ENCODE data around the gene MKS1.

The MKS1 gene

GRCh38 chr17:58186591-58186990 lies 32.5 kb downstream of the MKS1 start:
- Histone ChIP-seq H3K36me3 (ENCODE audit: insufficient read depth, low read length) (no peaks in the 10 kb centered on the region), H3K27ac (ENCODE audit: low read depth, low read length) (no peak overlapping the region)

GRCh38 chr17:58184986-58185761 lies 33.9 kb downstream of the MKS1 start:
- no peak overlapping the region for H3K27ac ChIP-seq (ENCODE audit: low read depth, low read length)
- peaks cover 12% of the 10 kb centered on the region for H3K4me1 ChIP-seq (ENCODE audit: control insufficient read depth, insufficient read depth, low read length, unreplicated experiment)
- H3K79me2 ChIP-seq (ENCODE audit: control insufficient read depth, insufficient read depth, low read length, unreplicated experiment), result no peaks in the 10 kb centered on the region
- H3K27me3 ChIP-seq (ENCODE audit: insufficient read depth, low read length), result peaks cover 52% of the 10 kb centered on the region
- H3K36me3 ChIP-seq (ENCODE audit: insufficient read depth, low read length), result no peaks in the 10 kb centered on the region
- H3K4me3 ChIP-seq (ENCODE audit: low read depth, low read length), result no peak overlapping the region
- no peak overlapping the region for H2AFZ ChIP-seq (ENCODE audit: low read length, unreplicated experiment)

More at GRCh38 chr17:58186591-58186990, 32.5 kb downstream of the MKS1 start:
- Histone ChIP-seq H3K4me3 (ENCODE audit: low read depth, low read length) (no peak overlapping the region), H3K27me3 (ENCODE audit: insufficient read depth, low read length) (peaks cover 51% of the 10 kb centered on the region), H3K4me1 (ENCODE audit: control insufficient read depth, insufficient read depth, low read length, unreplicated experiment) (peaks cover 14% of the 10 kb centered on the region), H3K79me2 (ENCODE audit: control insufficient read depth, insufficient read depth, low read length, unreplicated experiment) (no peaks in the 10 kb centered on the region), H2AFZ (ENCODE audit: low read length, unreplicated experiment) (no peak overlapping the region)

GRCh38 chr17:58184308-58184985 lies 34.6 kb downstream of the MKS1 start:
- no peaks in the 10 kb centered on the region for H3K79me2 ChIP-seq (ENCODE audit: control insufficient read depth, insufficient read depth, low read length, unreplicated experiment)
- H3K27me3 ChIP-seq (ENCODE audit: insufficient read depth, low read length), result peaks cover 60% of the 10 kb centered on the region
- H2AFZ ChIP-seq (ENCODE audit: low read length, unreplicated experiment), result no peak overlapping the region
- H3K4me3 ChIP-seq (ENCODE audit: low read depth, low read length), result no peak overlapping the region
- peaks cover 4% of the 10 kb centered on the region for H3K4me1 ChIP-seq (ENCODE audit: control insufficient read depth, insufficient read depth, low read length, unreplicated experiment)
- H3K27ac ChIP-seq (ENCODE audit: low read depth, low read length), result no peak overlapping the region
- H3K36me3 ChIP-seq (ENCODE audit: insufficient read depth, low read length), result no peaks in the 10 kb centered on the region

GRCh38 chr17:58183514-58183913 lies 35.5 kb downstream of the MKS1 start:
- H3K79me2 ChIP-seq (ENCODE audit: control insufficient read depth, insufficient read depth, low read length, unreplicated experiment), result no peaks in the 10 kb centered on the region
- H3K4me3 ChIP-seq (ENCODE audit: low read depth, low read length), result no peak overlapping the region
- H3K27ac ChIP-seq (ENCODE audit: low read depth, low read length), result no peak overlapping the region
- no peaks in the 10 kb centered on the region for H3K36me3 ChIP-seq (ENCODE audit: insufficient read depth, low read length)
- no peaks in the 10 kb centered on the region for H3K4me1 ChIP-seq (ENCODE audit: control insufficient read depth, insufficient read depth, low read length, unreplicated experiment)
- peaks cover 69% of the 10 kb centered on the region for H3K27me3 ChIP-seq (ENCODE audit: insufficient read depth, low read length)
- no peak overlapping the region for H2AFZ ChIP-seq (ENCODE audit: low read length, unreplicated experiment)

GRCh38 chr17:58181796-58182195 lies 37.3 kb downstream of the MKS1 start:
- Histone ChIP-seq H3K4me1 (ENCODE audit: control insufficient read depth, insufficient read depth, low read length, unreplicated experiment) (no peaks in the 10 kb centered on the region), H2AFZ (ENCODE audit: low read length, unreplicated experiment) (no peak overlapping the region), H3K36me3 (ENCODE audit: insufficient read depth, low read length) (no peaks in the 10 kb centered on the region), H3K27me3 (ENCODE audit: insufficient read depth, low read length) (peaks cover 64% of the 10 kb centered on the region), H3K4me3 (ENCODE audit: low read depth, low read length) (no peak overlapping the region), H3K27ac (ENCODE audit: low read depth, low read length) (no peak overlapping the region), H3K79me2 (ENCODE audit: control insufficient read depth, insufficient read depth, low read length, unreplicated experiment) (no peaks in the 10 kb centered on the region)

GRCh38 chr17:58176200-58176599 lies 42.9 kb downstream of the MKS1 start:
- Histone ChIP-seq H2AFZ (ENCODE audit: low read length, unreplicated experiment) (no peak overlapping the region), H3K4me1 (ENCODE audit: control insufficient read depth, insufficient read depth, low read length, unreplicated experiment) (no peaks in the 10 kb centered on the region), H3K4me3 (ENCODE audit: low read depth, low read length) (no peak overlapping the region), H3K36me3 (ENCODE audit: insufficient read depth, low read length) (no peaks in the 10 kb centered on the region), H3K27me3 (ENCODE audit: insufficient read depth, low read length) (peaks cover 85% of the 10 kb centered on the region), H3K79me2 (ENCODE audit: control insufficient read depth, insufficient read depth, low read length, unreplicated experiment) (no peaks in the 10 kb centered on the region), H3K27ac (ENCODE audit: low read depth, low read length) (no peak overlapping the region)

GRCh38 chr17:58174871-58175270 lies 44.2 kb downstream of the MKS1 start:
- H3K27me3 ChIP-seq (ENCODE audit: insufficient read depth, low read length), result peaks cover 84% of the 10 kb centered on the region

GRCh38 chr17:58172369-58173071 lies 46.5 kb downstream of the MKS1 start:
- peaks cover 90% of the 10 kb centered on the region for H3K27me3 ChIP-seq (ENCODE audit: insufficient read depth, low read length)
- no peak overlapping the region for H3K27ac ChIP-seq (ENCODE audit: low read depth, low read length)
- H3K79me2 ChIP-seq (ENCODE audit: control insufficient read depth, insufficient read depth, low read length, unreplicated experiment), result no peaks in the 10 kb centered on the region
- no peaks in the 10 kb centered on the region for H3K4me1 ChIP-seq (ENCODE audit: control insufficient read depth, insufficient read depth, low read length, unreplicated experiment)
- H3K36me3 ChIP-seq (ENCODE audit: insufficient read depth, low read length), result no peaks in the 10 kb centered on the region
- no peak overlapping the region for H2AFZ ChIP-seq (ENCODE audit: low read length, unreplicated experiment)
- no peak overlapping the region for H3K4me3 ChIP-seq (ENCODE audit: low read depth, low read length)

More at GRCh38 chr17:58174871-58175270, 44.2 kb downstream of the MKS1 start:
- Histone ChIP-seq H3K36me3 (ENCODE audit: insufficient read depth, low read length) (no peaks in the 10 kb centered on the region), H2AFZ (ENCODE audit: low read length, unreplicated experiment) (no peak overlapping the region), H3K4me3 (ENCODE audit: low read depth, low read length) (no peak overlapping the region), H3K79me2 (ENCODE audit: control insufficient read depth, insufficient read depth, low read length, unreplicated experiment) (no peaks in the 10 kb centered on the region), H3K4me1 (ENCODE audit: control insufficient read depth, insufficient read depth, low read length, unreplicated experiment) (no peaks in the 10 kb centered on the region), H3K27ac (ENCODE audit: low read depth, low read length) (no peak overlapping the region)

GRCh38 chr17:58170622-58171021 lies 48.4 kb downstream of the MKS1 start:
- H3K79me2 ChIP-seq (ENCODE audit: control insufficient read depth, insufficient read depth, low read length, unreplicated experiment), result no peaks in the 10 kb centered on the region
- H2AFZ ChIP-seq (ENCODE audit: low read length, unreplicated experiment), result no peak overlapping the region
- H3K36me3 ChIP-seq (ENCODE audit: insufficient read depth, low read length), result no peaks in the 10 kb centered on the region
- no peak overlapping the region for H3K27ac ChIP-seq (ENCODE audit: low read depth, low read length)
- no peaks in the 10 kb centered on the region for H3K4me1 ChIP-seq (ENCODE audit: control insufficient read depth, insufficient read depth, low read length, unreplicated experiment)
- H3K27me3 ChIP-seq (ENCODE audit: insufficient read depth, low read length), result peaks cover 91% of the 10 kb centered on the region
- H3K4me3 ChIP-seq (ENCODE audit: low read depth, low read length), result no peak overlapping the region

- H3K27ac ChIP-seq (ENCODE audit: low read depth, low read length), result no peak within 1 kb of the TSS
- no peak within 1 kb of the TSS for H2AFZ ChIP-seq (ENCODE audit: low read length, unreplicated experiment)
- H3K36me3 ChIP-seq (ENCODE audit: insufficient read depth, low read length), result no peaks in the 10 kb centered on the region
- H3K4me1 ChIP-seq (ENCODE audit: control insufficient read depth, insufficient read depth, low read length, unreplicated experiment), result no peaks in the 10 kb centered on the region
- H3K79me2 ChIP-seq (ENCODE audit: control insufficient read depth, insufficient read depth, low read length, unreplicated experiment), result no peaks in the 10 kb centered on the region
- peaks cover 97% of the 10 kb centered on the region for H3K27me3 ChIP-seq (ENCODE audit: insufficient read depth, low read length)
- H3K4me3 ChIP-seq (ENCODE audit: low read depth, low read length), result no peak within 1 kb of the TSS
Measured at GRCh38 chr17:58166682-58167081, 52.4 kb downstream of the MKS1 start, which contains the start of gene OR4D2. Gene OR4D2, plus strand, starts transcription at chr17:58166982. Its CDS starts 2,674 bp downstream, at chr17:58169656.
